ENCODE measurements around the gene EXD2. TPM values are rescaled to one million over a fixed set of nuclear protein-coding genes. Genes with fewer than 3 reads are reported as not detected.

EXD2 gene
- total RNA-seq, 1 experiment from 2014 or later, result 22.5 TPM

GRCh38 chr14:69280746-69281291, 89.5 kb downstream of the EXD2 start:
- intact Hi-C loops (cut with micrococcal nuclease; ENCODE audit: unreplicated experiment), result no loop called here
- no peak for DNase-seq
- POLR2A ChIA-PET, result no interaction called here
- Histone ChIP-seq H3K4me3 (ENCODE audit: low read depth, low read length) (no peak overlapping the region), H3K4me1 (no peaks in the 10 kb centered on the region), H3K27me3 (replicated peaks; ENCODE audit: control insufficient read depth, insufficient read depth, low read length) (no peaks in the 10 kb centered on the region), H3K9me3 (no peaks in the 10 kb centered on the region), H3K36me3 (ENCODE audit: control insufficient read depth, insufficient read depth, low read length) (no peaks in the 10 kb centered on the region)
- BruUV-seq (replicated peaks), result no TSS peak
- CTCF ChIA-PET, result interaction anchor here (0.6 to 1.6 kb wide), 2 partner anchors 20 to 137 kb away, joined by 3 to 8 read pairs; no protein-coding TSS in a partner anchor
- no peaks in the 10 kb centered on the region for H3K4me1 Mint-ChIP-seq (ENCODE audit: low read depth, unreplicated experiment)
- no peaks in the 10 kb centered on the region for H3K36me3 Mint-ChIP-seq (ENCODE audit: insufficient read depth, unreplicated experiment)
- H3K27me3 Mint-ChIP-seq (ENCODE audit: insufficient read depth, unreplicated experiment), result no peaks in the 10 kb centered on the region
- H3K9me3 Mint-ChIP-seq (ENCODE audit: unreplicated experiment), result no peaks in the 10 kb centered on the region
- no peak for TF ChIP-seq CTCF (IDR thresholded peaks at IDR 0.05; ENCODE audit: insufficient read depth in 1 of 2, low read depth in 1 of 2, low read length in 1 of 2, severe bottlenecking in 1 of 2, unreplicated experiment in 1 of 2)
- H3K27ac Mint-ChIP-seq (ENCODE audit: unreplicated experiment), result no peak overlapping the region
- no peak overlapping the region for H3K4me3 Mint-ChIP-seq (ENCODE audit: unreplicated experiment)

GRCh38 chr14:69281450-69282169, 90.3 kb downstream of the EXD2 start:
- H3K36me3 Mint-ChIP-seq (ENCODE audit: insufficient read depth, unreplicated experiment), result no peaks in the 10 kb centered on the region
- BruUV-seq (replicated peaks), result no TSS peak
- ChIA-PET CTCF (interaction anchor here (1.6 kb wide), 1 partner anchor 20 kb away, joined by 8 read pairs; no protein-coding TSS in a partner anchor), POLR2A (no interaction called here)
- no peaks in the 10 kb centered on the region for H3K4me1 Mint-ChIP-seq (ENCODE audit: low read depth, unreplicated experiment)
- intact Hi-C loops (cut with micrococcal nuclease; ENCODE audit: unreplicated experiment), result no loop called here
- DNase-seq, result no peak
- no peaks in the 10 kb centered on the region for H3K36me3 ChIP-seq (ENCODE audit: control insufficient read depth, insufficient read depth, low read length)
- H3K4me3 Mint-ChIP-seq (ENCODE audit: unreplicated experiment), result no peak overlapping the region
- H3K4me3 ChIP-seq (ENCODE audit: low read depth, low read length), result no peak overlapping the region
- no peaks in the 10 kb centered on the region for H3K9me3 Mint-ChIP-seq (ENCODE audit: unreplicated experiment)
- no peak for TF ChIP-seq CTCF (IDR thresholded peaks at IDR 0.05; ENCODE audit: insufficient read depth in 1 of 2, low read depth in 1 of 2, low read length in 1 of 2, severe bottlenecking in 1 of 2, unreplicated experiment in 1 of 2)
- H3K27ac Mint-ChIP-seq (ENCODE audit: unreplicated experiment), result no peak overlapping the region
- H3K9me3 ChIP-seq, result no peaks in the 10 kb centered on the region
- H3K27me3 Mint-ChIP-seq (ENCODE audit: insufficient read depth, unreplicated experiment), result no peaks in the 10 kb centered on the region
- no peaks in the 10 kb centered on the region for H3K4me1 ChIP-seq
- no peaks in the 10 kb centered on the region for H3K27me3 ChIP-seq (replicated peaks; ENCODE audit: control insufficient read depth, insufficient read depth, low read length)

GRCh38 chr14:69282448-69282847, 91.2 kb downstream of the EXD2 start:
- H3K27me3 ChIP-seq (replicated peaks; ENCODE audit: control insufficient read depth, insufficient read depth, low read length), result no peaks in the 10 kb centered on the region
- TF ChIP-seq CTCF (IDR thresholded peaks at IDR 0.05; ENCODE audit: insufficient read depth in 1 of 2, low read depth in 1 of 2, low read length in 1 of 2, severe bottlenecking in 1 of 2, unreplicated experiment in 1 of 2), result no peak
- no peaks in the 10 kb centered on the region for H3K4me1 ChIP-seq
- Mint-ChIP-seq H3K36me3 (ENCODE audit: insufficient read depth, unreplicated experiment) (no peaks in the 10 kb centered on the region), H3K27ac (ENCODE audit: unreplicated experiment) (no peak overlapping the region), H3K9me3 (ENCODE audit: unreplicated experiment) (no peaks in the 10 kb centered on the region), H3K27me3 (ENCODE audit: insufficient read depth, unreplicated experiment) (no peaks in the 10 kb centered on the region), H3K4me3 (ENCODE audit: unreplicated experiment) (no peak overlapping the region), H3K4me1 (ENCODE audit: low read depth, unreplicated experiment) (peaks cover 5% of the 10 kb centered on the region)
- BruUV-seq (replicated peaks), result no TSS peak
- H3K9me3 ChIP-seq, result no peaks in the 10 kb centered on the region
- no peak for DNase-seq
- H3K36me3 ChIP-seq (ENCODE audit: control insufficient read depth, insufficient read depth, low read length), result no peaks in the 10 kb centered on the region
- POLR2A ChIA-PET, result no interaction called here
- H3K4me3 ChIP-seq (ENCODE audit: low read depth, low read length), result no peak overlapping the region
- intact Hi-C loops (cut with micrococcal nuclease; ENCODE audit: unreplicated experiment), result no loop called here
- CTCF ChIA-PET, result interaction anchor here (1.6 kb wide), 1 partner anchor 21 kb away, joined by 8 read pairs; no protein-coding TSS in a partner anchor
